Cerebellar nuclear complex (tissue), 1 donor: ENCODE results near the gene PALLD.

Source experiments
- DNase-seq, 2 experiments: peaks; one replicate each; lab custom pipeline; 2025; lab: John Stamatoyannopoulos, UW

The PALLD gene

GRCh38 chr4:168592676-168593075 is 95.8 kb downstream of the PALLD start:
- DNase-seq, result no peak

DNA sequence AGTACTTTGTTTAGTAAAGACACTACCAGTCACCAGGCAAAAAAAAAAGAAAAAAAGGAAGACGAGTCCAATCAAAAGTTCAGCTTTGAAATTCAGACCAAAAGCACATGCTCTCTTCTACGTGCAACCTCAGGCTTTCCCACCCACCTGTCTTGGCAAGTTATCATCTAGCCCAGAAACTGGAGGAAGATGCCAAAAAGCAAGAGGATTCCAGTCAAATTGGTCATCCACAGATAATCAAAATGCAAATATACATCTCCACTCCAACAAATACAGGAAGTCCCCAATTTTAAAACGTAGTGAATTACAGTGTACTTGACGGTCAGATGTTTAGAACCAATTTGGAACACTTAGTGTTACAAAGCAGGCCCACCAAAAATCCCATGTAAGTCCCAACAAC is 96.5 kb downstream of the PALLD start:
- DNase-seq, result no peak

- no peak for DNase-seq
These were observed 97.3 kb downstream of the PALLD start for GRCh38 chr4:168594121-168594520.

DNA sequence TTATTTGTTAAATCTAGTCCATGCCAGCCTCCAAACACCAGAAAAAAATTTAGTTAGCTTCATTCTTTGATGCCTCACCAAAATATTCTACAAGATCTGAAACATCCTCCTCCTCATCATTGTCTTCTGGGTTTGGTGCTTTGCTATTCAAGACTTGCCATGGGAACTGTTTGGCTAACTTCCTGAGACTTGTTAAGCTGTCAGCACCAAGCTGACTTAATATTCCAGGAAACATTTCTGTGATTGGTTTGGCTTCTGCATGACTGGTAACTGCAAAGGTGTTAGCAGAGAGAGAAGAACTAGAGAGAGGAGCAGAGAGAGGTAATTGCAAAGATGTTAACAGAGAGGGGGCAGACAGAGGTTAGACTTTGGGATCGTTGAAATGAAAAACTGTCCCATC is 101.3 kb downstream of the PALLD start:
- no peak for DNase-seq

DNA sequence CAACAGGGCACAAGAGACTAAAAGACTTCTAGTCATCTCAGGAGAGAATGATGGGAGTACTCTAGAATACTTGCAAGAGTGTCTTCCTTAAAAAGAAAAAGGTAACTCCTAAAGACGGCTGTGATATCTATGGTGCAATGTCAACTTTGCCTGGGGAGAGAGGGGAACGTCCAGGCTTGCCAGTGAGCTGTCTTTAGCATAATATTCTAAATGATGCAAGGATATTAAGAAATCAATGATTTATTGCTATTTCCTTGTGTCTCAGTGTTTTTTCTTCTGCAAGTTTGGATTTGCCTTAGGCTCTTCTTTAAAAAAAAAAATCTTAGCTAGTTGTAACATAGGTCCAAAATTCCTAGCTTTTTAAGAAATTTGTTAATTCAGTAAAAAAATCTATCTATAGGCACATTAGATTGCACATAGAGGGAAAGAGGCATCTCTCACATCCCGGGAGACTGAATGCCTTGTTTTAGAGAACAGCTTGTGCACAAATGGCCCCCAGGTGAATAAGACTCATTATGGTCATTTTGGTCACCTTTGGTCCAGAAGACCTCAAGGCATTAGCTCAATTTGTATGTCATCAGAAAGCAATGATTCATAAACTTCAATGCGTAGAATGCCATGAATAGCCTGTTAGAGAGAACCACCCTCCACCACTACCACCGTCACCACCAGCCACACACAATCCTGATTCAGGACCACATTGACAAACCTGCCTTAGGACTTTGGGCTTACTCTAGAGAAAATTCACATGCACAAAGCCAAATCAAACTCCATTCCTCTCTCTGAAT is 104.1 kb downstream of the PALLD start:
- no peak for DNase-seq

DNA sequence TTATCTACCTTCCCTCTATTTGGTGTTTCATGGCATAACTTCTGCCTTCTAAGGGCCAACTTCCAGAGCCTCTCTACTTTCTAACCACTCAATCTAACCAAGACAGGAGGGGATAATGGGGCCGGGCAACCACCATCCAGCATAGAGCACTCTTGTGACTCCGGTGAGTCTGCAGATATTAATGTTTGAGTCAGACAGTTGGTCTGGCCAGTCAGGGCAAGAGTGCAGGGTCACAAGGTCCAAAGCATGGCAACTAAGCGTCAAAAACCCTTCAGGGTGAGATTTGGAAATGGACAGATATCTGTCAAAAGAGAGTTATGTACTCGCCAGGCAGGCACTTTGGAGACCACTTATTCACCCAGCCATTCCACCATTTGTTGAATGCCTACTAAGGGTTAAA is 105.0 kb downstream of the PALLD start:
- no peak for DNase-seq

GRCh38 chr4:168604496-168605373 is 107.9 kb downstream of the PALLD start:
- DNase-seq, result no peak

GRCh38 chr4:168605411-168605810 is 108.6 kb downstream of the PALLD start:
- DNase-seq, result no peak

GRCh38 chr4:168607215-168607614 is 110.4 kb downstream of the PALLD start:
- no peak for DNase-seq

- no peak for DNase-seq
These were observed 111.9 kb downstream of the PALLD start for GRCh38 chr4:168608771-168609170.

DNA sequence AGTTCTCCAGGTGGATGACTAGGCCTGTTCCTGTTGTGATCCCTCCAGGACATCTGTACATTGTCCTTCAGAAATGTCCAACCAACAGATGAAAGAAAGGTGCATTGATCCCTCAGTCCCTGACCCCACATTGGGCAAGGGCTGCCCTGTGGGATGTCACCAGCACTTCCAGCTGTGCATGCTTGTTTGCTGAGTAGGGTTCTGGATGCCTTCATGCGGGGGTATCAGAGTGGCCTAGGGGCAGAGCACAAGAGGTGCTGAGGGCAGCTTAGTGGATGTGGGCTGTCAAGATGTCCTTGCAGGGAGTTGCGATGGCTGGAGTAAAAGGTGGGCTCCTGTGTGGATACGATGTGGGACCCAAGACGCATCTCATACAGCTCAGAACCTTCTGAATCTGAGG is 112.5 kb downstream of the PALLD start:
- no peak for DNase-seq

DNA sequence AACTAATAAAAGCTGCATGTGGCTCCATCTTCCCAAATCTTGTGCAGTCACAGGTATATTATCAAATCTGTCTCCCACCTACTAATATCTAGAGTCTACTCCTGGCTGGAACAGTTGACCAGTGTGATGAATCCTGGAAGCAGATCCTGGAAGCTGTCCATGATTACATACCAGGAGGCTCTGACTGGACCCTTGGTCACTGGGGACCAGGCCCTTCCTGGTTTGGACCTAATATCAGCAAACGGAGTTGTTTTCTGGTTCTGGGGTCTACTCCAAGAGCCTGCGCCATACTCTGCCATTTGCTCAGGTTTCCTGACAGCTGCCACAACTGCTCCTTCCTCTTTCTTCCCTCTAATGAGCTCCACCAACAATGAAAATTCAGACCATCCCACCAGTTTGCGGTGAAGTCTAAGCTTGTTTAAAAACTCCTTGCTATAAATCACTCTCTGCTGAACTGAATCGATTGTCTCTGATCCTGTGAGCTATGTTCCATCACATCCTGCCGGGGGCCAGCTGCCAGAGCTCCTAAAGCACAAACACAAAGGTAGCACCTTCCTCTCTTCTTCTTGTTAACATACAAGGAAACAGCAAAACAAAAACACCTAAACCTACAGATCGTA is 114.2 kb downstream of the PALLD start:
- no peak for DNase-seq

- no peak for DNase-seq
These were observed 115.7 kb downstream of the PALLD start for GRCh38 chr4:168612450-168613135.

DNA sequence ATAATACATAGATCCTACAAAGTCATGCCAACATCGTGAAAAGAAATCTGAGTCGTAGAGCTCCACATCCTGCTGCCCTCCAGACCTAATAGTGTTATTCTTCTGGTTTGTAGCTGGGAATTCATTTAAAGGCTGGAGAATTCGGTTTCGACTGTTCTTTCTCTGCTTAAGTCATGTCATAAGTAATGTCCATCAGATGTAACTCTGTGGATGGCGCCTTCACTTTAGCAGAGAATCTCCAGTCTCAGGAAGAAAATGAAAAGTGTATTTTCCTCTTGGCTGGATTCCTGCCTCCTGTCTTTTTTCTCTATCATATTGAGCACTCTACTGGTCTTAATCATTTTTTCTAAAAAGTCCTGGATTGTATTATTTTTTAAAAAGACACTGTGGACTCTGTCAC is 117.0 kb downstream of the PALLD start:
- no peak for DNase-seq

GRCh38 chr4:168614281-168615057 is 117.6 kb downstream of the PALLD start:
- no peak for DNase-seq

DNA sequence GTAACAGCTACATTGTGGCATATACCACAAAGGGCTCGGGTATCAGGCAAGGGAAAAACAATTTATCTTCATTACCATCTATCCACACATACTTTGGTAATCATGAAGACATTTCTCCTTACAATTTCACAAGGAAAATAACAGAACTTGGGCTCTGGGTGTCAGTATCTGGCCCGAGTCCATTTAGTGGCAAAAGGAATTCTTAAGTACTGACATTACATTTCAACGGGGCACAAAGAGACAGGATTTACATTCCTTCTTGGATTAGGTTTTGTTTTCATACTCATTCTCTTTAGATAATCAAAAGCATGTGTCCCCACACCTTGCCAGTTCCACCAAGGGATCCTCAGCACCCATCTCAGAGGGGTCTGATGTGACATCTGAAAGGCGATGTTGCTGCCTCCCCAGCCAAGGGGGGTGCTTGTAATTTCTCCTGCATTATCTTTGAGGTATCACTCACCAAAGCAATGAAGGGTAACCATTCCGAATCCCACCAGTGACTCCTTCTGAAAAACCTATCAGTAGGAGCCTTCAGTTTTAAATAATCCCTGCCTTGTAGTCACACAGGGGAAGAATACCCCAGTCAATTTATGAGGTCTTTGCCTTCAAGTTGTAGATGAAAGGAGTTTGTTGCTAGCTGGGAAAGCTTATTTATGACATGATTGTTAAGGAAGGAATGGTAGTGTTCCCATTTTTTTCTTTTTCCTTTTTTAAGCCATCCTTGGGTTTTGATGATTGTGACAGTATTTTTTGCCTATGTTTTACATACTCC is 118.6 kb downstream of the PALLD start:
- DNase-seq, result no peak

DNA sequence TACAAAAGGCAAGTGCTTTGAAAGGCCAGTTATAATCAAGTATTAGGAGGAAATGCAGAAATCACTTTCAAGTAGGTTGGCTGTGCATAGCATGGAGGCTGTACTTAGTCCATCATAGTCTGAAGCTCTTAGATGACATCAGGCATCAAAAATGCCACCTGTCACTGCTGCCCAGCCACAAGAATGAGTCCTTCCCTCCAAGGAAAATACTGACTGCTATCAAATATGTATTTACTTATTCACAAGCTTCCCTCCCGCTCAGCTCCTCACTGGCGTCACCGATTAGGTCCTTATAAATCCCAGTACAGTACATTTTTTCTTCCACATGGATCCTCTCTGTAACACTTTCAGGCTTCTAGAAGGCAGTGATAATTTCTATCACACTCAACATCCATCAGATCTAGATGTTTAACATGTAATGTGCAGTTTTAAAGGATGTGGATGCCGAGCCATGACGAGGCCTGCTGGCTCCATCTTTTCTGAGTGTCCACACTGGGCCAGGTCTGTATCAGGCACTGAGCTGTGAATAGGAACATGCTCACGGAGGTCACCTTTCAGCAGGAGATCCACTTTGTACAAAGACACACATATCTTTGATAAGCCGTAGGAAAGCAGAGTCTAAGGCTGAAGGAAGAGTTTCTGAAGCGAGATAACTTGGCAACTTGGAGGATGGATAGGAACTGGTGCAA is 121.9 kb downstream of the PALLD start:
- no peak for DNase-seq

GRCh38 chr4:168619266-168619631 is 122.4 kb downstream of the PALLD start:
- no peak for DNase-seq

- no peak for DNase-seq
These were observed 125.1 kb downstream of the PALLD start for GRCh38 chr4:168621806-168622589.
